Fibroblast of lung (primary cell): ENCODE results near the gene ARID1B.

Experiments used
- EZH2 ChIP-seq: IDR thresholded peaks from 2 replicates; pipeline ENCODE4 v1.5.1; 2012; ENCODE audit warnings: low read length, control low read depth, mild to moderate bottlenecking; ENCODE audit errors: missing control alignments
- TF ChIP-seq, protein P1 (sequence below), 2 donors: IDR thresholded peaks in 1 of 2; conservative IDR thresholded peaks in 1 of 2; 1 replicate in 1 of 2; 2 replicates in 1 of 2; pipeline ENCODE4 v1.5.1; 2011 to 2012; ENCODE audit warnings: low read length in 2 of 2, control low read depth in 1 of 2, inconsistent platforms in 1 of 2, low read depth in 1 of 2, mild to moderate bottlenecking in 1 of 2

DNA sequence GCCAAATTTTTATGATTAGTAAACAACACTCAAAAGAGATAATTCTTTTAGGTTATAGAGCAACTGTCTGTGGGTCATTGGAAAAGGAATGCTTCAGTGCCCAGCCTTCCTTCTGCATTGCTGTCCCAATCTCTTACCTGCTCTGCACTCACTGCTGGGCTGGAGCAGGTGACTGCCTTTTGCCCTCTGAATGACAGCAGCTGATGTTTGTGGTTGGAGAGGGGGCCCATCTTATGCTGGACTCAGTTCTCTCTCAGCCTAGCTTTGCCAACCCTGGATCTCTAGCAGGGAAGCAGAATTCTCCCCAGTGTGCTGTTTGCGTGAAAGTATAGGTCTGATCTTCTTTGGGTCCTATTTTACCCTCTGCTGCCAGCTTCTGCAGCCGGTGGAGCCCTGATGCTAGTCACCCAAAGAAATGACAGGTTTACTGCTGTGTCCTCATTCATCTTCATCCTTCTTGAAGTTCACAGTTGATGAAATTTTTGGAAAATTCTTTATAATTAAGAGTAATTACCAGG is 193.5 kb downstream of the ARID1B start:
- TF ChIP-seq EZH2, result no peak
- TF ChIP-seq, protein P1, sequence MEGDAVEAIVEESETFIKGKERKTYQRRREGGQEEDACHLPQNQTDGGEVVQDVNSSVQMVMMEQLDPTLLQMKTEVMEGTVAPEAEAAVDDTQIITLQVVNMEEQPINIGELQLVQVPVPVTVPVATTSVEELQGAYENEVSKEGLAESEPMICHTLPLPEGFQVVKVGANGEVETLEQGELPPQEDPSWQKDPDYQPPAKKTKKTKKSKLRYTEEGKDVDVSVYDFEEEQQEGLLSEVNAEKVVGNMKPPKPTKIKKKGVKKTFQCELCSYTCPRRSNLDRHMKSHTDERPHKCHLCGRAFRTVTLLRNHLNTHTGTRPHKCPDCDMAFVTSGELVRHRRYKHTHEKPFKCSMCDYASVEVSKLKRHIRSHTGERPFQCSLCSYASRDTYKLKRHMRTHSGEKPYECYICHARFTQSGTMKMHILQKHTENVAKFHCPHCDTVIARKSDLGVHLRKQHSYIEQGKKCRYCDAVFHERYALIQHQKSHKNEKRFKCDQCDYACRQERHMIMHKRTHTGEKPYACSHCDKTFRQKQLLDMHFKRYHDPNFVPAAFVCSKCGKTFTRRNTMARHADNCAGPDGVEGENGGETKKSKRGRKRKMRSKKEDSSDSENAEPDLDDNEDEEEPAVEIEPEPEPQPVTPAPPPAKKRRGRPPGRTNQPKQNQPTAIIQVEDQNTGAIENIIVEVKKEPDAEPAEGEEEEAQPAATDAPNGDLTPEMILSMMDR (conservative IDR thresholded peaks at IDR 0.05 in 1 of 2, IDR thresholded peaks at IDR 0.05 in 1 of 2; ENCODE audit: low read depth in 1 of 2, low read length in 2 of 2), result no peak
